IPS DF 6.9 (cell line): Measurements from ENCODE around the gene MPRIP.
A peak's percentile ranks its signal among the peaks of the same experiment; 100 is the strongest.

Experiments used
- DNase-seq: peaks from one replicate; pipeline ENCODE4 v3.0.0-alpha.2; 2013; ENCODE audit warnings: low read depth, low spot score
- H3K27ac ChIP-seq: one replicate; pipeline ENCODE4 v1.5.1; 2013; ENCODE audit warnings: low read length, control low read depth
- H3K27me3 ChIP-seq: 2 replicates; pipeline ENCODE4 v1.6.1; 2013; ENCODE audit warnings: mild to moderate bottlenecking, low read length; ENCODE audit not compliant: control insufficient read depth, insufficient read depth
- H3K36me3 ChIP-seq: 2 replicates; pipeline ENCODE4 v1.6.1; 2013; ENCODE audit warnings: low read length; ENCODE audit not compliant: control insufficient read depth, insufficient read depth
- H3K4me1 ChIP-seq: 2 replicates; pipeline ENCODE4 v1.6.1; 2013; ENCODE audit warnings: low read length; ENCODE audit not compliant: control insufficient read depth, insufficient read depth
- H3K4me3 ChIP-seq: 2 replicates; pipeline ENCODE4 v1.5.1; 2013; ENCODE audit warnings: mild to moderate bottlenecking, low read length
- H3K9me3 ChIP-seq: 2 replicates; pipeline ENCODE4 v1.6.1; 2013; ENCODE audit warnings: low read length, inconsistent platforms; ENCODE audit not compliant: control insufficient read depth, insufficient read depth
- WGBS: extraction: QIAGEN DNeasy Blood & Tissue Kit; methylation state at CpG from one replicate; pipeline ENCODE4 v1.1.7; 2013; ENCODE audit warnings: mixed read lengths, missing lambda C conversion rate; ENCODE audit not compliant: insufficient read length, insufficient coverage; 5-methylcytosine and 5-hydroxymethylcytosine counted together

The MPRIP gene

DNA sequence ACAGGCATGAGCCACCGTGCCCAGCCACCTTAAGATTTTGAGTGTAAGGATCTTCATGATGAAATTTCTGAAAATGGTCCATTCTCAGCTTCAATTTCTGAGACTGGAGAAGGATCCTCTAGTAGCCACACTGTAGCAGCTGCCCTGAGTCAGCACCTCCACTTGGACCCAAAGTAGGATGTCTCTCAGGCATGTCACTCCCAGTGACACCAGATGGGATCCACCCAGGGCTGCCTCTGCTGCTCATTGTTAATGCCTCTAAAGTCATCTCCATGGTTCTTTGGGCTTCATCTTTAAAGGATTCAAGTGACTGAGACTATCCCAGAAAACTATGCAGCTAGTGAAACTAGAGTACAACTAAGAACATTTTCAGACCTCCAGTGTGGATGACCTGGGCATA lies 156.0 kb downstream of the MPRIP start:
- no peak overlapping the region for H3K27ac ChIP-seq
- no CpG with 5 or more reads among the region's 1 CpG for WGBS
- no peaks in the 10 kb centered on the region for H3K4me1 ChIP-seq
- H3K4me3 ChIP-seq = no peak overlapping the region
- H3K27me3 ChIP-seq = no peaks in the 10 kb centered on the region
- no peaks in the 10 kb centered on the region; the same call in 1 of the 2 replicates for H3K36me3 ChIP-seq
- DNase-seq = no peak
- no peaks in the 10 kb centered on the region for H3K9me3 ChIP-seq

GRCh38 chr17:17200311-17200710 lies 158.1 kb downstream of the MPRIP start:
- WGBS = no CpG with 5 or more reads among the region's 7 CpGs
- no peak for DNase-seq
- Histone ChIP-seq H3K4me3 (no peak overlapping the region), H3K9me3 (no peaks in the 10 kb centered on the region), H3K36me3 (no peaks in the 10 kb centered on the region; the same call in 1 of the 2 replicates), H3K4me1 (no peaks in the 10 kb centered on the region), H3K27me3 (no peaks in the 10 kb centered on the region), H3K27ac (no peak overlapping the region)

- Histone ChIP-seq H3K36me3 (peaks cover 2% of the 10 kb centered on the region; the same call in 1 of the 2 replicates), H3K27me3 (no peaks in the 10 kb centered on the region), H3K4me1 (no peaks in the 10 kb centered on the region), H3K27ac (no peak overlapping the region), H3K9me3 (no peaks in the 10 kb centered on the region), H3K4me3 (no peak overlapping the region)
- WGBS = no CpG with 5 or more reads among the region's 5 CpGs
- DNase-seq = no peak
Measured at GRCh38 chr17:17200831-17201230, 158.6 kb downstream of the MPRIP start.

DNA sequence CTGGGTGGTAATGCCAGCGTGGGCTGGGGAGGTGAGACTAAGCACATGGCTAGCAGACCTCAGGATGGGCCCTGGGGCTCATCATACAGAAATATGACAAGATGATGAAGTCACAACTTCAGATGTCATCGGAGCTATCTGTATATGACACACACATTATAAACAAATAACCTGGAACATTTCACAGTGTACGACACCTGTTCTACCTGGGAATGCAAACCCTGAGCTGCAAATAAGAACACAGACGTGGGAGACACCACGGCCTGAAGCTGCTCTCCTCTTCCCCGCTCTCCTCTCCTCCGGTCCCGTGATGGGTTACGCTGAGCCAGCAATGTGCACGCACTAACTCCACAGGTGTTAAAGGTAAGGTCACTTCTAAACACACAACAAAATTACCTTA lies 159.0 kb downstream of the MPRIP start:
- H3K9me3 ChIP-seq = no peaks in the 10 kb centered on the region
- H3K4me1 ChIP-seq = no peaks in the 10 kb centered on the region
- H3K27me3 ChIP-seq = no peaks in the 10 kb centered on the region
- DNase-seq = no peak
- no peak overlapping the region for H3K4me3 ChIP-seq
- no CpG with 5 or more reads among the region's 10 CpGs for WGBS
- no peak overlapping the region for H3K27ac ChIP-seq
- peaks cover 2% of the 10 kb centered on the region; the same call in 1 of the 2 replicates for H3K36me3 ChIP-seq

DNA sequence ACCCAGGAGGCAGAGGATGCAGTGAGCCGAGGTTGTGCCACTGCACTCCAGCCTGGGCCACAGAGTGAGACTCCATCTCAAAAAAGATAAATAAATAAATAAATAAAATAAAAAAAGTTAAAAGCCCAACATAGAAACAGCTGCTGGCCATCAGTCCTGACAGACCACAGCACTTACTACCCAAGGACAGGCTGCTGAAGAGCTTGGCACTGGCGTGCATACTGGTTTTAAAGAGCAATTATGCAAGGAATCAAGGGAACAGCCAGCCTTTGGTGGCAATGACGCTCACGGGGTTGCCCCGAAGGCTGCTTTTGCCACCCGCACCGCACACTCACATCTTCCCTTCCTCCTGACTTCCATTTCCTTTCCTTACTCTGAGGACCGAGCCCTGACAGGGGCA lies 159.7 kb downstream of the MPRIP start:
- H3K4me3 ChIP-seq = no peak overlapping the region
- H3K27me3 ChIP-seq = no peaks in the 10 kb centered on the region
- DNase-seq = no peak
- H3K4me1 ChIP-seq = no peaks in the 10 kb centered on the region; the same call in 1 of the 2 replicates
- no peaks in the 10 kb centered on the region for H3K9me3 ChIP-seq
- no CpG with 5 or more reads among the region's 8 CpGs for WGBS
- H3K27ac ChIP-seq = no peak overlapping the region
- H3K36me3 ChIP-seq = peaks cover 2% of the 10 kb centered on the region; the same call in 1 of the 2 replicates

GRCh38 chr17:17203173-17203730 lies 161.0 kb downstream of the MPRIP start:
- Histone ChIP-seq H3K27me3 (no peaks in the 10 kb centered on the region), H3K36me3 (peaks cover 2% of the 10 kb centered on the region; the same call in 1 of the 2 replicates), H3K27ac (no peak overlapping the region), H3K4me3 (no peak overlapping the region), H3K9me3 (no peaks in the 10 kb centered on the region), H3K4me1 (no peaks in the 10 kb centered on the region; the same call in 1 of the 2 replicates)
- no peak for DNase-seq
- no CpG with 5 or more reads among the region's 15 CpGs for WGBS

- Histone ChIP-seq H3K4me1 (no peaks in the 10 kb centered on the region; the same call in 1 of the 2 replicates), H3K4me3 (no peak overlapping the region), H3K27ac (no peak overlapping the region), H3K9me3 (no peaks in the 10 kb centered on the region), H3K36me3 (peaks cover 2% of the 10 kb centered on the region; the same call in 1 of the 2 replicates), H3K27me3 (no peaks in the 10 kb centered on the region)
- no peak for DNase-seq
- no CpG with 5 or more reads among the region's 15 CpGs for WGBS
Measured at GRCh38 chr17:17204041-17204591, 161.9 kb downstream of the MPRIP start.

DNA sequence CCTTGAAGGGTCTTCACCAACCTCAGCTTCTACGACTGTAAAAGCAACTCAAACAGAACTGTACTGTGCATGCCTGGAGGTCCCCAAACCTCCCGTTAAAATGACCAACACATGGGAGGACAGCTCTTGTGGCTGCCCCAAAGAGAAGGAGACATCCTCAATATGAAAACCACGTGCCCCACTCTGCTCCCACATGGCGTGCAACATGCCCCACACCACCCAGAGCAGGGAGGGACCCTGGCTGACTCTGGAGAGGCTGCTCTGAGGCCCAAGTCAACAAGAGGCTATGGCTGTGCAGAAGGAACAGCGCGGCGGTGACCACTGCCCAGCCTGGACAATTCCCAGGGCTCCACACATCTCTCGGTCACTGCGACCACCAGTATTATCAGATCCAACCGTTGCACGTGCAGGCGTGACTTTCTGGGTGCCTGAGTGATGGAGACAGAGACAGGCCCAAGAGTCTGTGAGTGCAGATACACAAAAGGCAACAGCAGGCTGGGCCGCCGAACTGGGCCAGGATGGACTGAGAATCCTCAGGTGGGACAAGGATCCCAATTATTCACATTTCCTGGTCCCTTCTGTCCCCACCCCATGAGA lies 162.5 kb downstream of the MPRIP start:
- Histone ChIP-seq H3K9me3 (no peaks in the 10 kb centered on the region), H3K4me3 (no peak overlapping the region), H3K27ac (no peak overlapping the region), H3K27me3 (no peaks in the 10 kb centered on the region), H3K4me1 (no peaks in the 10 kb centered on the region; the same call in 1 of the 2 replicates), H3K36me3 (peaks cover 2% of the 10 kb centered on the region; the same call in 1 of the 2 replicates)
- no CpG with 5 or more reads among the region's 14 CpGs for WGBS
- DNase-seq = no peak

GRCh38 chr17:17205368-17206123 lies 163.3 kb downstream of the MPRIP start:
- Histone ChIP-seq H3K36me3 (peaks cover 2% of the 10 kb centered on the region; the same call in 1 of the 2 replicates), H3K4me3 (peak overlapping the region; percentile 19; the same call in 1 of the 2 replicates), H3K27ac (no peak overlapping the region), H3K27me3 (no peaks in the 10 kb centered on the region), H3K4me1 (no peaks in the 10 kb centered on the region; the same call in 1 of the 2 replicates), H3K9me3 (no peaks in the 10 kb centered on the region)
- no CpG with 5 or more reads among the region's 70 CpGs for WGBS
- DNase-seq = no peak
